Stimulated activated naive CD8-positive, alpha-beta T cell treated with anti-CD3 and anti-CD28 coated beads, Interleukin-15, amount 100 ng/mL, for 72 hours (primary cell): ENCODE data around the gene NINJ1.

ENCODE experiments used
- ATAC-seq: fragments of 150-1000 bp; cut with Tn5 transposase; 2 replicates; pipeline ENCODE4 v1.10.0; 2021; ENCODE audit warnings: mild to moderate bottlenecking, moderate library complexity
- DNase-seq, 2 donors: peaks; one replicate each; pipeline ENCODE4 v3.0.0; 2021 to 2022
- H3K27ac Mint-ChIP-seq, 2 donors: one replicate each; pipeline ENCODE4 v1.8.0; 2022; ENCODE audit warnings: mild to moderate bottlenecking in 2 of 2, mixed read lengths in 2 of 2, moderate library complexity in 2 of 2
- H3K27me3 Mint-ChIP-seq: one replicate; pipeline ENCODE4 v1.8.0; 2022; ENCODE audit warnings: mixed read lengths
- H3K4me1 Mint-ChIP-seq: one replicate; pipeline ENCODE4 v1.8.0; 2022; ENCODE audit warnings: mild to moderate bottlenecking, mixed read lengths
- H3K4me3 Mint-ChIP-seq, 2 donors: one replicate each; pipeline ENCODE4 v1.8.0; 2022; ENCODE audit warnings: mild to moderate bottlenecking in 2 of 2, mixed read lengths in 2 of 2, moderate library complexity in 1 of 2
- H3K9me3 Mint-ChIP-seq, 2 donors: one replicate each; pipeline ENCODE4 v1.8.0; 2022; ENCODE audit warnings: mixed read lengths in 2 of 2

Gene NINJ1

GRCh38 chr9:93129691-93130500 is 4.2 kb downstream of the NINJ1 start:
- peaks cover 84% of the 10 kb centered on the region for H3K4me1 Mint-ChIP-seq
- peak overlapping the region in 1 of 2 donors; percentile 54 for H3K27ac Mint-ChIP-seq
- no peak for DNase-seq
- no peaks in the 10 kb centered on the region for H3K27me3 Mint-ChIP-seq
- H3K9me3 Mint-ChIP-seq, result no peaks in the 10 kb centered on the region
- ATAC-seq, result no peak
- peak overlapping the region; percentile 15 to 22 for H3K4me3 Mint-ChIP-seq

GRCh38 chr9:93129286-93129685 is 4.8 kb downstream of the NINJ1 start:
- Mint-ChIP-seq H3K4me3 (peak overlapping the region in 1 of 2 donors; percentile 15), H3K27me3 (no peaks in the 10 kb centered on the region), H3K9me3 (no peaks in the 10 kb centered on the region), H3K4me1 (peaks cover 78% of the 10 kb centered on the region), H3K27ac (no peak overlapping the region)
- DNase-seq, result no peak
- ATAC-seq, result no peak

GRCh38 chr9:93128715-93129224 is 5.3 kb downstream of the NINJ1 start:
- Mint-ChIP-seq H3K4me3 (peak overlapping the region; percentile 66 to 82), H3K4me1 (peaks cover 78% of the 10 kb centered on the region), H3K27me3 (no peaks in the 10 kb centered on the region), H3K9me3 (no peaks in the 10 kb centered on the region), H3K27ac (peak overlapping the region; percentile 34 to 86)
- DNase-seq (no peak), ATAC-seq (no peak)

- H3K4me3 Mint-ChIP-seq, result peak overlapping the region; percentile 66 to 82
- H3K27me3 Mint-ChIP-seq, result no peaks in the 10 kb centered on the region
- H3K27ac Mint-ChIP-seq, result peak overlapping the region; percentile 85 to 86
- DNase-seq, result no peak
- H3K9me3 Mint-ChIP-seq, result no peaks in the 10 kb centered on the region
- no peak for ATAC-seq
- peaks cover 77% of the 10 kb centered on the region for H3K4me1 Mint-ChIP-seq
These were observed 5.9 kb downstream of the NINJ1 start for GRCh38 chr9:93128011-93128714.

GRCh38 chr9:93127395-93127911 is 6.6 kb downstream of the NINJ1 start:
- Mint-ChIP-seq H3K27ac (peak overlapping the region; percentile 71 to 75), H3K9me3 (no peaks in the 10 kb centered on the region), H3K4me1 (peaks cover 70% of the 10 kb centered on the region), H3K4me3 (peak overlapping the region; percentile 44 to 82), H3K27me3 (no peaks in the 10 kb centered on the region)
- no peak for ATAC-seq
- DNase-seq, result no peak

GRCh38 chr9:93126825-93127368 is 7.2 kb downstream of the NINJ1 start:
- Mint-ChIP-seq H3K27me3 (no peaks in the 10 kb centered on the region), H3K4me1 (peaks cover 64% of the 10 kb centered on the region), H3K9me3 (no peaks in the 10 kb centered on the region), H3K4me3 (peak overlapping the region; percentile 44 to 82), H3K27ac (peak overlapping the region; percentile 71 to 75)
- DNase-seq (no peak), ATAC-seq (peak; percentile 39)

- peak overlapping the region; percentile 51 to 70 for H3K27ac Mint-ChIP-seq
- peak overlapping the region in 1 of 2 donors; percentile 55 for H3K4me3 Mint-ChIP-seq
- DNase-seq (no peak), ATAC-seq (no peak)
- H3K4me1 Mint-ChIP-seq, result peaks cover 61% of the 10 kb centered on the region
- no peaks in the 10 kb centered on the region for H3K9me3 Mint-ChIP-seq
- H3K27me3 Mint-ChIP-seq, result no peaks in the 10 kb centered on the region
These were observed 7.8 kb downstream of the NINJ1 start for GRCh38 chr9:93126151-93126781.

- Mint-ChIP-seq H3K27me3 (no peaks in the 10 kb centered on the region), H3K27ac (no peak overlapping the region), H3K9me3 (no peaks in the 10 kb centered on the region), H3K4me3 (peak overlapping the region in 1 of 2 donors; percentile 21), H3K4me1 (peaks cover 61% of the 10 kb centered on the region)
- ATAC-seq, result no peak
- DNase-seq, result no peak
These were observed 8.6 kb downstream of the NINJ1 start for GRCh38 chr9:93125331-93125894.

GRCh38 chr9:93124793-93125192 is 9.3 kb downstream of the NINJ1 start:
- Mint-ChIP-seq H3K27ac (no peak overlapping the region), H3K27me3 (no peaks in the 10 kb centered on the region), H3K9me3 (no peaks in the 10 kb centered on the region), H3K4me3 (no peak overlapping the region), H3K4me1 (peaks cover 61% of the 10 kb centered on the region)
- DNase-seq (no peak), ATAC-seq (no peak)

GRCh38 chr9:93123561-93124283 is 10.3 kb downstream of the NINJ1 start:
- ATAC-seq, result no peak
- DNase-seq, result no peak
- H3K9me3 Mint-ChIP-seq, result no peaks in the 10 kb centered on the region
- no peak overlapping the region for H3K4me3 Mint-ChIP-seq
- peaks cover 60% of the 10 kb centered on the region for H3K4me1 Mint-ChIP-seq
- H3K27ac Mint-ChIP-seq, result peak overlapping the region in 1 of 2 donors; percentile 20
- H3K27me3 Mint-ChIP-seq, result no peaks in the 10 kb centered on the region

GRCh38 chr9:93122721-93123221 is 11.3 kb downstream of the NINJ1 start:
- DNase-seq (no peak), ATAC-seq (no peak)
- peaks cover 50% of the 10 kb centered on the region for H3K4me1 Mint-ChIP-seq
- H3K27me3 Mint-ChIP-seq, result no peaks in the 10 kb centered on the region
- no peak overlapping the region for H3K27ac Mint-ChIP-seq
- H3K4me3 Mint-ChIP-seq, result no peak overlapping the region
- no peaks in the 10 kb centered on the region for H3K9me3 Mint-ChIP-seq

GRCh38 chr9:93121316-93122241 is 12.5 kb downstream of the NINJ1 start:
- no peak overlapping the region for H3K27ac Mint-ChIP-seq
- DNase-seq, result no peak
- peaks cover 38% of the 10 kb centered on the region for H3K4me1 Mint-ChIP-seq
- H3K9me3 Mint-ChIP-seq, result no peaks in the 10 kb centered on the region
- H3K27me3 Mint-ChIP-seq, result no peaks in the 10 kb centered on the region
- H3K4me3 Mint-ChIP-seq, result no peak overlapping the region
- ATAC-seq, result no peak

GRCh38 chr9:93120846-93121315 is 13.2 kb downstream of the NINJ1 start:
- Mint-ChIP-seq H3K4me3 (no peak overlapping the region), H3K27me3 (no peaks in the 10 kb centered on the region), H3K9me3 (no peaks in the 10 kb centered on the region), H3K27ac (no peak overlapping the region), H3K4me1 (peaks cover 31% of the 10 kb centered on the region)
- ATAC-seq (no peak), DNase-seq (no peak)
